ENCODE results near the gene GPR3.
A peak's percentile ranks its signal among the peaks of the same experiment; 100 is the strongest.

GPR3 gene, protein sequence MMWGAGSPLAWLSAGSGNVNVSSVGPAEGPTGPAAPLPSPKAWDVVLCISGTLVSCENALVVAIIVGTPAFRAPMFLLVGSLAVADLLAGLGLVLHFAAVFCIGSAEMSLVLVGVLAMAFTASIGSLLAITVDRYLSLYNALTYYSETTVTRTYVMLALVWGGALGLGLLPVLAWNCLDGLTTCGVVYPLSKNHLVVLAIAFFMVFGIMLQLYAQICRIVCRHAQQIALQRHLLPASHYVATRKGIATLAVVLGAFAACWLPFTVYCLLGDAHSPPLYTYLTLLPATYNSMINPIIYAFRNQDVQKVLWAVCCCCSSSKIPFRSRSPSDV

DNA sequence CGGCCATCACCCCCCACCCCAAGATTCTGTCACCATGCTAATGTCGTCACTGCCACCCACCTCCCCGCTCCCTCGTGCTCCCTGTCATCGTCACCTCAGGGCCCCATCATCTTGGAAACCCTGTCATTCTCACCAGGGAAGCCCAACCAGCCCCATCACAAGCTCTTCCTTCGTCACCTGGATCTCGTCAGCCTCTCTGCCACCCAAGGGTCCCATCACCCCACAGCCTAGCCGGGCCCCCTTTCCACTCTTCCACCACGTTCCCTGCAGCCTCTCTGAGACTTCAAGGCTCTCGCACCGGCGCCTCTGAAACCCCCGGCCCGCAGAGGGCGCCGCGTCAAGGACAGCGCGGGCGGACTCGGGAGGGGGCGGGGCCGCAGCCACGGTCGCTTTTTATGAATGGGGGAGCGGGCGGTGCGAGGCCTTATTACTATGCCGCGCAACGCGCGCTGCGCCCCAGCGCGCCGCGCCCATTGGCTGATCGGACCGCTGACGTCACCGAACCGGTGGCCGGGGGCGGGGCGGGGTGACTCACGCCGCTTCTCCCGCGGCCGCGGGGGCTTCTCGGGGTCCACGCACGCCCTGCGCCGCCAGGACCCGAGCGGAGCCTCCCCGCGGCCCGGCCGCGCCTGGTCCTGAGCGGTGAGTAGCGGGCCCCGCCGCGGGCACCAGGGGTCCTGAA, at the start of gene GPR3:
Gene GPR3 (plus strand): TSS at position 527 of the 682 bp plus-strand sequence. CDS start 1,177 bp downstream, outside the sequence.
- peak; percentile 94 for DNase-seq

DNA sequence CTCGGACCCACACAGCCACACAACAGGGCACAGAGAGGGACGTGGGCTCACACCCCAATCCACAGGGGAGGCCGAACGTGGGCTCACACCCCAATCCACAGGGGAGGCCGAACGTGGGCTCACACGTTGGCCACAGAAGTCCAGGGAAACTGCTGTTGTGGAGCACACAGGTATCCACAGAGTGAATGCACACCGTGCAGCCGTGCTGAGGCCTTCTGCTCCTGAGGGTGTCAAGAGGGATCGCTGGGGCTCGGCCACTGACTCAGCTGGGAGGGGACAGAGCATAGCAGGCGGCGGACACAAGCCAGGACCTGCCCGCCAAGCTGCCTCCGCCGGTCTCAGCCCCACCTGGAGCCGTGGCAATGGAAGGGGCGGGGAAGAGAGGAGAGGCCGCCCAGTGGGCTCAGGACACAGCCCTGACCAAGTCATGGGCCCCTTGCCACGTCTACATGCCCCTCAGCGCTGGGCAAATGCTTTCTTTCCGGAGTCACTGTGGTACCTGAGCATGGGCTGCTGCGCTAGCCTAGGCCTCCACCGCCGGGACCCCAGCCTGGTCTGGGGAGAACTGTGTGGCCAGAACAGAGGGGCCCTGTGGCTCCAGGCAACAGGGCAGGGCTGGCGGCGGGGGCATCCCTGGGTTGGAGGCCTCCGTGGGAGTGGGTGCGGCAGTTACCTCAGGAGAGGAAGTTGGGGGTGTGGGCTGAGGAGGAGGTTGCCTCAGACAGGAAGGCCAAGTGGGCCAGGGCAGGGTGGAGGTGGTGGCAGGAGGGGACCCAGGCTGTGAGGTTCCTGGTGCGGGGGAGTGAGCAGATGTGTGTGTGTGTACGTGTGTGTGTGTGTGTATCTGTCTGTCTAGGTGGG, 49.4 kb upstream of the GPR3 start:
- DNase-seq, result peak; percentile 89

DNA sequence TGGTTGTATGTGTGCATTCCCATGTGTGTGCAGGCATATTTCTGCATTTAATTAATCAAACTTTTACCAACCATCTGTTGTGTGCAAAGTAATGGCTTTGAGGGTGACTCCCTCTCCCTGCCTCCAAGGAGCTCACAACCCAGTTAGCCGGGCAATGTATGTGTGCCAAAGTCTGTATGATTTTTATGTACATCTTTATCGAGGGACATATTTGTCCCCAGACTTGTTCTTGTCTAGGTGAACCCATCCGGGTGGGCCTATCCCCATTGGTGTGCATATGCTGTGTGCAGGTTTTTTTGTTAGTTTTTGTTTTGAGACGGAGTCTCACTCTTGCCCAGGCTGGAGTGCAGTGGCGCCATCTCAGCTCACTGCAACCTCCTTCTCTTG, 48.8 kb upstream of the GPR3 start:
- no peak for DNase-seq

GRCh38 chr1:27345272-27345671, 47.1 kb upstream of the GPR3 start:
- no peak for DNase-seq

DNA sequence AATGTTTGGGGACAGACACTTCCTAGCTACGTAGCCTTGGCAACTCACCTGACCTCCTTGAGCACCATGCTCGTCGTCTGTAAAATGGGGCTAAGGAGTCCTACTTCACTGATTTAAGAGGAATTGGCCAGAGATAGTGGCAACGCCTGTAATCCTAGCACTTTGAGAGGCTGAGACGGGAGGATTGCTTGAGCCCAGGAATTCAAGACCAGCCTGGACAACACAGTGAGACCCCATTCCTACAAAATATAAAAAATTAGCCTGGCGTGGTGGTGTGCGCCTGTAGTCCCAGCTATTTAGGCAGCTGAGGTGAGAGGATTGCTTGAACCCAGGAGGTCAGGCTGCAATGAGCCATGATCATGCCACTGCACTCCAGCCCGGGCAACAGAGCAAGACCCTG, 46.1 kb upstream of the GPR3 start:
- no peak for DNase-seq

DNA sequence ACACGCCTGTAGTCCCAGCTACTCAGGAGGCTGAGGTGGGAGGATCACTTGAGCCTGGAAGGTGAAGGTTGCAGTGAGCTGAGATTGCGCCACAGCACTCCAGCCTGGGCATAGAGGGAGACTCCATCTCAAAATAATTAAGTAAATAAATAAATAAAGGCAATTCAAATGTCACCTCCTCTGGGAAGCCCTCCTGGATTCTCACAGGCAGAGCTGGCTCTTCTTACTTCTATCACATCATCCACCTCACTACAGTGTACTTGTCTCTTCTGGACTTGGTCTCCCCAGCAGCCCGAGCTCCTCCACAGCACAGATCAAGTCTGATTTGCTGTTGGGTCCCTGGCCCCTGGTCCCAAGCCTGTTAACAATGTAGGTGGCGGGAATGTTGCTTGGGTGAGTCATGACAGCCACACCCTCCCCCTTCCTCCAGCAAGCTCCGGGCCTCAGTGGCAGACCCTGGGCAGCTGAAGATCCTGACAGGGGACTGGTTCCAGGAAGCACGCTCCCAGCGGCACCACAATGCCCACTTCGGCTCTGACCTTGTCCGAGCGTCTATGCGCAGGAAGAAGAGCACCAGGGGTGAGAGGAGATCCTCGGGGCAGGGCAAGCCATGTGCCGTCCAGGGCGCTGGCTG, 45.3 kb upstream of the GPR3 start:
- DNase-seq, result no peak

GRCh38 chr1:27348861-27349783, 43.3 kb upstream of the GPR3 start:
- peak; percentile 43 for DNase-seq

DNA sequence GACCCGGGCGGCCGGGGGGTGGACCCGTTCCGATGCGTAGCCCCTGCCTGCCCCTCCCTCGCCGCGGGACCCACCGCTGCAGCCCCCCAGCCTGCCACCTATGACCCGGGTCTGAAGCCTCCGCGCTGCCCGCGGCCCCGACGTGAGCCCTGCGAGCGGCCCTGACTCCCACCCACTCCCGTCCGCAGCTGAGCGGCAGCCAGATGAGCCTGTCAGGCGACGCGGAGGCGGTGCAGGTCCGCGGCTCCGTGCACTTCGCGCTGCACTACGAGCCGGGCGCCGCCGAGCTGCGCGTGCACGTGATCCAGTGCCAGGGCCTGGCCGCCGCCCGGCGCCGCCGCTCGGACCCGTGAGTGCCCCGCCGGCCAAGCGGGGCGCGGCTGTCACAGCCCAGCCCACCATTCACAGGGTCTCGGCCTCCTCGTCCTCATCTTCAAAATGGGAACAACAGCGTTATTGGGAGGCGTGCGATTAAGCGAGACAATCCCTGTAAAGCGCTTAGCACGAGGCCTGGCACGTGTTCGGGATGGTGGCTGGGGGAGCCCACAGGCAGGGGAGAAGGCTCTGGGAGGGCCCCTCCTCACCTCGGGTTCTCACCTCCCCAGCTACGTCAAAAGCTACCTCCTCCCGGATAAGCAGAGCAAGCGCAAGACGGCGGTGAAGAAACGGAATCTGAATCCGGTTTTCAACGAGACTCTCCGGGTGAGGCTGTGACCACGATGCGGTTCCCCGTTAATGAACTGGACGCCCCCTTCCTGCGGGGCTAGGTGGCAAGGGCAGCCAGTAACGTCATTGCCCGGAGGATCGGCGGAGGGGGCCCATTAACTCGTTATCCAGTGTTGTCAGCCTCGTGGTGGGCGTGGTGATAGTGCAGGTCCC, 42.4 kb upstream of the GPR3 start:
- peak; percentile 11 for DNase-seq

DNA sequence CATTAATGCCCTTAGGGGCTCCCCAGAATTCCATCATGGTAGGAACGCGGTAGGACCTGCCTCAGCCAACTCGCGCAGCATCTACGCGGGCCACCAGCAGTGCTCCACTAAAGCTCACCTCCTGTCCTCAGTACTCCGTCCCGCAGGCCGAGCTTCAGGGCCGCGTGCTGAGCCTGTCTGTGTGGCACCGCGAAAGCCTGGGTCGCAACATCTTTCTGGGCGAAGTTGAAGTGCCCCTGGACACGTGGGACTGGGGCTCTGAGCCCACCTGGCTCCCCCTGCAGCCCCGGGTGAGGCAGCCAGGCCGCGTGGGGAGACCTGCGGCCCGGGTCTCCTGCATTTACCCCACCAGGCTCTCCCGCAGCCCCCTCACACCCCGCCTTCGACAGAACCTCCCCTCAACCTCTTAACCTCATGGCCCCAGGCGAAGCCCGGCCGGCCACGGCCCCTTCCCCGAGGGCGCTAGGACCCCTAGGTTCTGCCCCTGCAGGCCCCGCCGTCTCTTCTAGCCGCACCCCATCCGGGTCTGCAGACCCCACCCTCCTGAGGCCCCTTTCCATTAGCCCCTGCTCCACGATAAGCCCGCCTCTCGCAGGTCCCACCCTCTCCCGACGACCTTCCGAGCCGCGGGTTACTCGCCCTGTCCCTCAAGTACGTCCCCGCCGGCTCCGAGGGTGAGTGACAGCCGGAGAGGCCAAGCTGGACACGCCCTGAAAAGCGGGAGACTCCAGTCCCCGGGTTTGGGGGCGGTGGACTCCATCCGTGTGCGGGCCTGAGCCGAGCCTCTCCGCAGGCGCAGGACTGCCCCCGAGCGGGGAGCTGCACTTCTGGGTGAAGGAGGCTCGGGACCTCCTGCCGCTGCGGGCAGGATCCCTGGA, 41.5 kb upstream of the GPR3 start:
- DNase-seq, result no peak

GRCh38 chr1:27351541-27352107, 40.8 kb upstream of the GPR3 start:
- DNase-seq, result no peak

- DNase-seq, result no peak
These were observed 39.3 kb upstream of the GPR3 start for GRCh38 chr1:27353166-27353565.

DNA sequence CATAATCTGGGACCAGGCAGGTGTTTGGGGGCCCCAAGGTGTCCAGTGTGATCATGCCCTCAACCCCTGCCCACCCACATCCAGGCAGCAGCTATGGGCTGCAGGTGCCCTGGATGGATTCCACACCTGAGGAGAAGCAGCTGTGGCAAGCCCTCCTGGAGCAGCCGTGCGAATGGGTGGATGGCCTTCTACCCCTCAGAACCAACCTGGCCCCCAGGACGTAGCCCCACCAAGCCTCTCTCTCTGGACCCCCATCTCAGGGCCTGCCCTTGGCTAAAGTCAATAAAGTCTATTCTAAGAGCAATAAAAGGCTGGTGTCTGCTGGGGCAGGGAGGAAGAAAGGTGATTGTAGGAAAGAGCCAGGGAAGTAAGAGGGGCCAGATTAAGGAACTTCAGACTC, 38.8 kb upstream of the GPR3 start:
- DNase-seq, result no peak

DNA sequence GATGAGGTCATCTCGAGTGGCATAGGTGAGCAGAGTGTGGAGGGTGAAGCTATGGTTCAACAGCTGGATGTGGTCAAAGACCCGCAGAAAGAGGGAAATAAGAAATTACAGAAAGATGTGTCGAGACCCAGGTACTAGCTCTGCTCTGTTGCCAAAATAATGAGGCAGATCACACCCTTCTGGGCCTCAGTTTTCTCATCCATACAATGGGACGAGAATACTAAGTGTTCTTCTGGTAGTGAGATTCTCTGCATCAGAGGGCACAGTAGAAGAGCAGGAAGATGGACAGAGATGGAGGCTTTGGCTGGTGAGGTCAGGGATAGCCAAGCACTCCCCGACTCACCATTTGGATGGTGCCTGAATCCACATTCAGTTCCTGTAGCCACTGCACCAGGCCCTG, 36.7 kb upstream of the GPR3 start:
- DNase-seq, result no peak

DNA sequence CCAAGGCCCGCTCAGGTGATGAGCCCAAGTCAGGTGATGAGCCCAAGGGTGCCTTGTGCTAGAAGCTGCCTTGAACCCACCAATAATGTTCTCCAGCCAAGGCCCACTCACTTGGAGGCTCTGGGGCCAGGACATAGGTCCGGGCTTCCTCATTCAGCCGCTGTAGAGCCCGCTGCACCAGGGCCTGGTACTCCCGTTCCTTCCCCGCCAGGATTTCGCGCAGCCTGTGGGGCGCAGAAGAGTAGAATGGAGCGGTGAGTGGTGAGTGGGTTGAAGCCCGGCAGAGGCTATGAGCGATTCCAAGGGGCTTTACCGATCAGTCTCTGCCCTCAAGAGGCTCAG, 36.2 kb upstream of the GPR3 start:
- DNase-seq, result no peak

- peak; percentile 65 for DNase-seq
These were observed 35.7 kb upstream of the GPR3 start for GRCh38 chr1:27356619-27357280.

DNA sequence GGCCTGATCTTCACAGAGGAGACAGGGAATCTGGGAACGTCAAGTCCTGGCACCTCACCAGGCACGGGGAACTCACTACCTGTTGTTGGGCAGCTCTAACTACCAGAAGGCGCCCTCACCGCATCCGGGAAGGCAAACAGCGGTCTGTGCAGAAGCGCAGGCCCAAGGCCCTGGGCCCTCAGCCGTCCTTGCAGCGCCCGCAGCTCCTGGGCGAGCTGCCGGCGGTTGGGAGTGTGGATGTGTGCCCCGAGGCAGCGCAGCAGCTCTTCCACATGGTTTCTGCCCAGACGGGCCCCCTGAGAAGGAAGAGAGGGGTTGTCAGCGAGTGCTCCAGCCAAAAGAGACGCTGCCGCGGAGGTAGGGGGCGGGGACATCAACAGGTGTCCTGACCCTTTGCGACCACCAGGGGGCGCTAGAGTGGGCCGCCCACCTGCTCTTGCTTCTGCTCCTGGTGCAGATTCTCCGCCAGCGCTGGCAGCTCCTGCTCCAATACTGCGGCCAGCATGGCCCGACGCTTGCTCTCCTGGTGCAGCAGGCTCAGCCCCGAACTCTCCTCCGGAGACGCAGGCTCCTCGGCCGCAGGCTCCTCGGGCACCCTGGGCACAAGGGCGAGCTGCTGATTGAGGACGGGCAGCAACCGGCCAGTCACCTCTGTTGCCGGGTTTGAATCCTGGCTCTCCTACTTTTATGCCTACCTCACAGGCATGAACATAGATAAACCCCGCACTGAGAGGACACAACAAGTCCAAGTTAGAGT, 35.0 kb upstream of the GPR3 start:
- peak; percentile 87 for DNase-seq

DNA sequence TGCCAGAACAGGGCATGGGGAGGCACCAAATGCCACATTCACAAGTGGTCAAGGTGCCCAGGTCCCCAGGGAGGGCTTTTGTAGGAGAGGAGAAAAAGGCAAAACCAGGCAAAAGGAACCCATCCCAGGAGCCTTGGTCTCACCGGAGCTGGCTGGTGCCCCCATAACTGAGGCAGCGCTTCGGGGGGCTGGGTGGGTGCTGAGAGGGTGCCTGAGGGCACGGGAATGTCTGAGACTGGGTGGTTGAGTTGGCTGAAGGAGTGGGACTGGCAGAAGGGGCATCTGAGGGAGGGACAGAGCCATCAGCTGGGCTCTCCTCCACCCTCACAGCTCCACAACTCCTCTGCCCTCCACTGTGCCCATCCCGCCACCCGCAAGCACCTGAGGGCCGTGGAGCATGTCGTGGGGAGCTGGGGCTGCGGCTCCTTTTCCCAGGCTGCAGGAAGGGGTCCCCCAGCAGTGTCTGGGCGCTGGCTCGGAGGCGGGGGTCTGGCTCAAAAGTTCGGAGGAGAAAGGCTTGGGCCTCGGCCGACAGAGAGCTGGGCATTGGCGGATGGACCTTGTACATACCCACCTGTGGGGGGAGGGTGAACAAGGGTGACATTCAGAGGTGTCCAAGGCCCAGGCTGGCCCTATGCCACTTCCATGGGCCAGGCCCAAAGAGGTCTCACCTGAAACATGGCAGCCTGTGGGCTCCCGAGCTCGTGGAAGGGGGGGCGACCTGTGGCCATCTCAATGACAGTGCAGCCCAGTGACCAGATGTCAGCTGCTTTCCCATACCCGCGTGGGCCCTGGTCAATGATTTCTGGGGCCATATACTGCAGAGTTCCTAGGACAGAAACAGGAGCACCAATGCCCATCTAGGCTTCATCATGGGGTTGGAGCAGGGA, 34.1 kb upstream of the GPR3 start:
- DNase-seq, result no peak
